Glomerular visceral epithelial cell (primary cell): ENCODE measurements around the gene GPATCH8.
"Not testable (repeated sequence)": the region's sequence is repeated elsewhere in the genome, so short reads cannot be mapped to it uniquely, and the experiment has no call there.

ENCODE experiments used
- DNase-seq: peaks from one replicate; pipeline ENCODE4 v3.0.0-alpha.2; 2016; ENCODE audit errors: extremely low spot score

GPATCH8 gene

GRCh38 chr17:44375196-44376017 lies 127.8 kb downstream of the GPATCH8 start:
- DNase-seq: no peak

GRCh38 chr17:44374306-44375195 lies 128.7 kb downstream of the GPATCH8 start:
- peak; percentile 29 for DNase-seq

GRCh38 chr17:44372036-44372435 lies 131.2 kb downstream of the GPATCH8 start:
- no peak for DNase-seq

- not testable (repeated sequence) for DNase-seq
These were observed 133.7 kb downstream of the GPATCH8 start for GRCh38 chr17:44369414-44370023.

- DNase-seq: not testable (repeated sequence)
These were observed 134.6 kb downstream of the GPATCH8 start for GRCh38 chr17:44368391-44369243.

GRCh38 chr17:44367231-44367979 lies 135.8 kb downstream of the GPATCH8 start:
- no peak for DNase-seq

GRCh38 chr17:44365051-44365450 lies 138.2 kb downstream of the GPATCH8 start:
- not testable (repeated sequence) for DNase-seq

- DNase-seq: peak; percentile 70
These were observed 139.5 kb downstream of the GPATCH8 start, which contains the start of gene FAM171A2 for GRCh38 chr17:44363613-44364159. Gene FAM171A2 (minus strand): TSS chr17:44363853. CDS start chr17:44363714, 139 bp downstream.

GRCh38 chr17:44362949-44363612 lies 140.1 kb downstream of the GPATCH8 start:
- DNase-seq: peak; percentile 15

- DNase-seq: no peak
These were observed 140.7 kb downstream of the GPATCH8 start for GRCh38 chr17:44362459-44362948.

GRCh38 chr17:44361292-44362260 lies 141.6 kb downstream of the GPATCH8 start:
- no peak for DNase-seq

- no peak for DNase-seq
These were observed 142.4 kb downstream of the GPATCH8 start for GRCh38 chr17:44360826-44361225.

GRCh38 chr17:44360144-44360533 lies 143.1 kb downstream of the GPATCH8 start:
- no peak for DNase-seq

GRCh38 chr17:44359458-44360143 lies 143.6 kb downstream of the GPATCH8 start:
- DNase-seq: no peak

- no peak for DNase-seq
These were observed 144.2 kb downstream of the GPATCH8 start for GRCh38 chr17:44359006-44359405.

- DNase-seq: no peak
These were observed 145.1 kb downstream of the GPATCH8 start for GRCh38 chr17:44358066-44358465.

- DNase-seq: no peak
These were observed 147.0 kb downstream of the GPATCH8 start for GRCh38 chr17:44356241-44356640.
